WERI-Rb-1 (cell line): ENCODE data around the gene RHOT1.

Experiments used
- DNase-seq: peaks from one replicate; pipeline ENCODE4 v3.0.0-alpha.2; 2020
- H3K27ac ChIP-seq: fragments of 250-450 bp; sonication (Bioruptor Pico); 2 replicates; pipeline ENCODE4 v1.5.1; 2020; ENCODE audit warnings: mild to moderate bottlenecking, moderate library complexity
- H3K27me3 ChIP-seq: fragments of 250-450 bp; sonication (Bioruptor Pico); 2 replicates; pipeline ENCODE4 v1.5.1; 2021; ENCODE audit warnings: mild to moderate bottlenecking, low read depth, moderate library complexity; ENCODE audit not compliant: insufficient read depth, severe bottlenecking
- H3K36me3 ChIP-seq: fragments of 250-450 bp; sonication (Bioruptor Pico); 2 replicates; pipeline ENCODE4 v1.5.1; 2020; ENCODE audit warnings: mild to moderate bottlenecking, moderate library complexity
- H3K4me3 ChIP-seq: 2 replicates; pipeline ENCODE4 v1.5.1; 2011; ENCODE audit warnings: low read depth, mild to moderate bottlenecking, control low read depth, low read length
- H3K9me3 ChIP-seq: fragments of 250-450 bp; sonication (Bioruptor Pico); 2 replicates; pipeline ENCODE4 v1.5.1; 2021; ENCODE audit warnings: mild to moderate bottlenecking, moderate library complexity; ENCODE audit not compliant: severe bottlenecking
- TF ChIP-seq, protein P1 (sequence below): IDR thresholded peaks from 2 replicates; pipeline ENCODE4 v1.5.1; 2011; ENCODE audit warnings: low read depth, mild to moderate bottlenecking, control low read depth, inconsistent platforms, low read length

RHOT1 gene

GRCh38 chr17:32185875-32186274 lies 43.6 kb downstream of the RHOT1 start:
- Histone ChIP-seq H3K4me3 (no peak overlapping the region), H3K36me3 (peaks cover 50% of the 10 kb centered on the region), H3K27me3 (no peaks in the 10 kb centered on the region), H3K9me3 (no peaks in the 10 kb centered on the region), H3K27ac (no peak overlapping the region)
- TF ChIP-seq, protein P1, sequence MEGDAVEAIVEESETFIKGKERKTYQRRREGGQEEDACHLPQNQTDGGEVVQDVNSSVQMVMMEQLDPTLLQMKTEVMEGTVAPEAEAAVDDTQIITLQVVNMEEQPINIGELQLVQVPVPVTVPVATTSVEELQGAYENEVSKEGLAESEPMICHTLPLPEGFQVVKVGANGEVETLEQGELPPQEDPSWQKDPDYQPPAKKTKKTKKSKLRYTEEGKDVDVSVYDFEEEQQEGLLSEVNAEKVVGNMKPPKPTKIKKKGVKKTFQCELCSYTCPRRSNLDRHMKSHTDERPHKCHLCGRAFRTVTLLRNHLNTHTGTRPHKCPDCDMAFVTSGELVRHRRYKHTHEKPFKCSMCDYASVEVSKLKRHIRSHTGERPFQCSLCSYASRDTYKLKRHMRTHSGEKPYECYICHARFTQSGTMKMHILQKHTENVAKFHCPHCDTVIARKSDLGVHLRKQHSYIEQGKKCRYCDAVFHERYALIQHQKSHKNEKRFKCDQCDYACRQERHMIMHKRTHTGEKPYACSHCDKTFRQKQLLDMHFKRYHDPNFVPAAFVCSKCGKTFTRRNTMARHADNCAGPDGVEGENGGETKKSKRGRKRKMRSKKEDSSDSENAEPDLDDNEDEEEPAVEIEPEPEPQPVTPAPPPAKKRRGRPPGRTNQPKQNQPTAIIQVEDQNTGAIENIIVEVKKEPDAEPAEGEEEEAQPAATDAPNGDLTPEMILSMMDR = no peak
- no peak for DNase-seq

GRCh38 chr17:32187271-32187670 lies 45.0 kb downstream of the RHOT1 start:
- H3K9me3 ChIP-seq = no peaks in the 10 kb centered on the region
- TF ChIP-seq, protein P1 = no peak
- peaks cover 37% of the 10 kb centered on the region for H3K36me3 ChIP-seq
- H3K27ac ChIP-seq = no peak overlapping the region
- DNase-seq = no peak
- no peak overlapping the region for H3K4me3 ChIP-seq
- no peaks in the 10 kb centered on the region for H3K27me3 ChIP-seq

- TF ChIP-seq, protein P1 = no peak
- H3K4me3 ChIP-seq = no peak overlapping the region
- H3K36me3 ChIP-seq = peaks cover 39% of the 10 kb centered on the region
- H3K9me3 ChIP-seq = no peaks in the 10 kb centered on the region
- peak; percentile 55 for DNase-seq
- H3K27ac ChIP-seq = peak overlapping the region; percentile 77
- no peaks in the 10 kb centered on the region for H3K27me3 ChIP-seq
Observed at GRCh38 chr17:32189343-32189742, 47.0 kb downstream of the RHOT1 start.

- DNase-seq = no peak
- H3K27ac ChIP-seq = no peak overlapping the region
- TF ChIP-seq, protein P1 = no peak
- peaks cover 38% of the 10 kb centered on the region for H3K36me3 ChIP-seq
- no peaks in the 10 kb centered on the region for H3K9me3 ChIP-seq
- no peak overlapping the region for H3K4me3 ChIP-seq
- H3K27me3 ChIP-seq = no peaks in the 10 kb centered on the region
Observed at GRCh38 chr17:32191306-32191705, 49.0 kb downstream of the RHOT1 start.

- no peak overlapping the region for H3K27ac ChIP-seq
- TF ChIP-seq, protein P1 = no peak
- DNase-seq = no peak
- H3K4me3 ChIP-seq = no peak overlapping the region
- peaks cover 41% of the 10 kb centered on the region for H3K36me3 ChIP-seq
- H3K9me3 ChIP-seq = no peaks in the 10 kb centered on the region
- no peaks in the 10 kb centered on the region for H3K27me3 ChIP-seq
Observed at GRCh38 chr17:32192379-32192778, 50.1 kb downstream of the RHOT1 start.

DNA sequence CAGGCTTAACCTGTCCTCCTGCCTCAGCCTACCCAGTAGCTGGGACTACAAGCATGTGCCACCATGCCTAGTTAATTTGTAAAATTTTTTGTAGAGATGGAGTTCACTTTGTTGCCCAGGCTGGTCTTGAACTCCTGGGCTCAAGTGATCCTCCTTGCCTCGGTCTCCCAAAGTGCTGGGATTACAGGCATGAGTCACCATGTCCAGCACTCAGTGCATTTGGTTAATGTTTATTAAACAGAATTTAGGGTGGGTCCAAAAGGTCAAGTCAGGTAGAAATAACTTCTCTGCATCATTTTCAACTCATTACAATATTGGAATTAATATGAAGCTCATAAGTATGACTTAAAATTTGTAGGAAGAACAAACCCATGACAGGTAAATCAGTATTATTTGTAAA lies 55.7 kb downstream of the RHOT1 start:
- TF ChIP-seq, protein P1 = no peak
- no peak for DNase-seq
- Histone ChIP-seq H3K4me3 (no peak overlapping the region), H3K27ac (peak overlapping the region; percentile 93; the same call in 1 of the 2 replicates), H3K36me3 (peaks cover 77% of the 10 kb centered on the region), H3K27me3 (no peaks in the 10 kb centered on the region), H3K9me3 (no peaks in the 10 kb centered on the region)
